ENCODE data around the gene BICRA. TPM values are rescaled to one million over a fixed set of nuclear protein-coding genes. Genes with fewer than 3 reads are reported as not detected.

BICRA gene
- total and polyA plus RNA-seq, 9 of the 15 experiments (the other 6 are each of a cell fraction or from before 2014, with no cell fraction given), result 0.01 to 8.8 (median 1.2) TPM

DNA sequence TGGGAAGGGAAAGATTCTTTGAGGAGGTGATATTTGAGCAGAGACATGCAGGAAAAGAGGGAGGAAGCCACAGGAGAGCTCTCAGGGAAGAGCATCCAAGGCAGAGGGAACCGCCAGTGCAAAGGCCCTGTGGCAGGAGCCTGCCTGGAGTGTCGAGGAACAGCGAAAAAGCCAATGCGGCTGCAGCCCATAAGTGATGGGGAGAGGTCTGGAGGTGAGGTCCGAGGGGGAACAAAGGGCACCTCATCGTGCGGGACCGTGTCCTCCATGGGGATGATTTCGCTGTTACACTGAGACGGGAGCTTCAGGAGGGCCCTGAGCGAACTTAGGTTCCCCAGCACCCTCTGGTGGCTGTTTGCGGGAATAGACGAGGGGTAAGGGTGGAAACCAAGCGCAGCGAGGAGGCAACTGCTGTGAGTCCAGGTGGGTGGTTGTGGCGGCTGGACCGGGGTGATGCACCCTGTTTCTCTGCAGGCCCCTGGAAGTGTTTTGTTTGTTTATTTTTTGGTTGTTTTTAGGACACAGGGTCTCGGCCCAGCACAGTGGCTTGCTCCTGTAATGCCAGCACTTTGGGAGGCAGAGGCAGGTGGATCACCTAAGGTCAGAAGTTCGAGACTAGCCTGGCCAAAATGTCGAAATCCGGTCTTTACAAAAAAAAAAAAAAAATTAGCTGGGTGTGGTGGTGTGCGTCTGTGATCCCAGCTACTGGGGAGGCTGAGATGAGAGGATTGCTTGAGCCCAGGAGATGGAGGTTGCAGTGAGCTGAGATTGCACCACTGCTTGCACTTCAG is 98.4 kb downstream of the BICRA start (continued):
- TF ChIP-seq REST (IDR thresholded peaks at IDR 0.05; ENCODE audit: borderline replicate concordance) (peak; percentile 83), REST (CRISPR knock-in tag; IDR thresholded peaks at IDR 0.05; ENCODE audit: low read depth) (no peak), TAL1 (IDR thresholded peaks at IDR 0.05) (no peak), JUNB (CRISPR knock-in tag; conservative IDR thresholded peaks at IDR 0.05) (no peak), TFAP4 (CRISPR knock-in tag; IDR thresholded peaks at IDR 0.05; ENCODE audit: borderline replicate concordance) (peak; percentile 40; the same call in 1 of the 2 replicates), PCBP1 (IDR thresholded peaks at IDR 0.05; ENCODE audit: low read depth, low read length, poor library complexity, severe bottlenecking) (no peak), ZBTB43 (CRISPR knock-in tag; IDR thresholded peaks at IDR 0.05) (0 out of 2 replicates have a peak, but pooled peaks have one; percentile 43), ZNF212 (CRISPR knock-in tag; IDR thresholded peaks at IDR 0.05) (no peak), ZNF384 (IDR thresholded peaks at IDR 0.05; ENCODE audit: low read depth, low read length) (0 out of 2 replicates have a peak, but pooled peaks have one; percentile 23), ETS2 (tag; IDR thresholded peaks at IDR 0.05; ENCODE audit: borderline replicate concordance, poor library complexity, severe bottlenecking) (no peak), MBD1 (CRISPR knock-in tag; IDR thresholded peaks at IDR 0.05) (no peak), CREB5 (CRISPR knock-in tag; IDR thresholded peaks at IDR 0.05) (no peak), CEBPB (tag; IDR thresholded peaks at IDR 0.05) (peak; percentile 65)

Data from K562 (cell line).